HS-5 (cell line): ENCODE results near the gene CD58.
A peak's percentile ranks its signal among the peaks of the same experiment; 100 is the strongest.

Source experiments
- DNase-seq: peaks from one replicate; pipeline ENCODE4 v3.0.0-alpha.2; 2012; ENCODE audit warnings: low read depth

The CD58 gene

GRCh38 chr1:116540088-116540487, 30.7 kb downstream of the CD58 start:
- no peak for DNase-seq

GRCh38 chr1:116538544-116538943, 32.3 kb downstream of the CD58 start:
- DNase-seq: no peak

GRCh38 chr1:116537898-116538297, 32.9 kb downstream of the CD58 start:
- DNase-seq: no peak

GRCh38 chr1:116537040-116537831, 33.6 kb downstream of the CD58 start:
- DNase-seq: no peak

- no peak for DNase-seq
These were observed 36.6 kb downstream of the CD58 start for GRCh38 chr1:116534014-116534739.

GRCh38 chr1:116533429-116533820, 37.4 kb downstream of the CD58 start:
- no peak for DNase-seq

- no peak for DNase-seq
These were observed 38.0 kb downstream of the CD58 start for GRCh38 chr1:116532671-116533428.

- DNase-seq: no peak
These were observed 38.9 kb downstream of the CD58 start for GRCh38 chr1:116531917-116532316.

- no peak for DNase-seq
These were observed 41.1 kb downstream of the CD58 start for GRCh38 chr1:116529681-116530080.

- no peak for DNase-seq
These were observed 41.6 kb downstream of the CD58 start for GRCh38 chr1:116529199-116529631.

- DNase-seq: no peak
These were observed 42.3 kb downstream of the CD58 start for GRCh38 chr1:116528329-116529083.

- DNase-seq: no peak
These were observed 45.4 kb downstream of the CD58 start for GRCh38 chr1:116525440-116525839.

- DNase-seq: peak; percentile 49
These were observed 49.6 kb downstream of the CD58 start for GRCh38 chr1:116521186-116521585.

- no peak for DNase-seq
These were observed 52.4 kb downstream of the CD58 start for GRCh38 chr1:116518400-116518799.

GRCh38 chr1:116516631-116517030, 54.2 kb downstream of the CD58 start:
- DNase-seq: no peak

- DNase-seq: no peak
These were observed 55.1 kb downstream of the CD58 start for GRCh38 chr1:116515702-116516101.

GRCh38 chr1:116514708-116515525, 55.9 kb downstream of the CD58 start:
- no peak for DNase-seq

- no peak for DNase-seq
These were observed 56.9 kb downstream of the CD58 start for GRCh38 chr1:116513956-116514355.

GRCh38 chr1:116511459-116512019, 59.3 kb downstream of the CD58 start:
- no peak for DNase-seq

GRCh38 chr1:116510361-116510760, 60.5 kb downstream of the CD58 start:
- DNase-seq: no peak
